ENCODE results near the gene GPR151. TPM values are rescaled to one million over a fixed set of nuclear protein-coding genes. Genes with fewer than 3 reads are reported as not detected.
"Not testable (repeated sequence)": the region's sequence is repeated elsewhere in the genome, so short reads cannot be mapped to it uniquely, and the experiment has no call there.

Gene GPR151
- total RNA-seq = not detected

- H3K4me1 Mint-ChIP-seq = peaks cover 1% of the 10 kb centered on the region
- no peak for DNase-seq
- H3K27me3 Mint-ChIP-seq = no peaks in the 10 kb centered on the region
- H3K27ac Mint-ChIP-seq = no peak within 1 kb of the TSS
- peaks cover 4% of the 10 kb centered on the region for H3K36me3 Mint-ChIP-seq
- no peaks in the 10 kb centered on the region for H3K9me3 Mint-ChIP-seq
- H3K4me3 Mint-ChIP-seq = no peak within 1 kb of the TSS
Observed at GRCh38 chr5:146516151-146516475, at the start of gene GPR151. Gene GPR151, minus strand, starts transcription at chr5:146516190. Its CDS starts 77 bp downstream, at chr5:146516113.

GRCh38 chr5:146564007-146564762 lies 48.2 kb upstream of the GPR151 start:
- no peak overlapping the region for H3K4me3 Mint-ChIP-seq
- H3K27me3 Mint-ChIP-seq = no peaks in the 10 kb centered on the region
- H3K27ac Mint-ChIP-seq = no peak overlapping the region
- no peaks in the 10 kb centered on the region for H3K9me3 Mint-ChIP-seq
- no peaks in the 10 kb centered on the region for H3K36me3 Mint-ChIP-seq
- H3K4me1 Mint-ChIP-seq = peaks cover 4% of the 10 kb centered on the region
- no peak for DNase-seq

- Mint-ChIP-seq H3K27ac (no peak overlapping the region), H3K4me3 (no peak overlapping the region), H3K9me3 (no peaks in the 10 kb centered on the region), H3K4me1 (peaks cover 4% of the 10 kb centered on the region), H3K27me3 (no peaks in the 10 kb centered on the region), H3K36me3 (no peaks in the 10 kb centered on the region)
- no peak for DNase-seq
Observed at GRCh38 chr5:146562461-146562860, 46.5 kb upstream of the GPR151 start.

GRCh38 chr5:146561711-146562110 lies 45.7 kb upstream of the GPR151 start:
- Mint-ChIP-seq H3K27me3 (no peaks in the 10 kb centered on the region), H3K36me3 (no peaks in the 10 kb centered on the region), H3K9me3 (no peaks in the 10 kb centered on the region), H3K4me3 (no peak overlapping the region), H3K4me1 (peaks cover 4% of the 10 kb centered on the region), H3K27ac (no peak overlapping the region)
- DNase-seq = no peak

GRCh38 chr5:146560205-146560812 lies 44.3 kb upstream of the GPR151 start:
- no peaks in the 10 kb centered on the region for H3K36me3 Mint-ChIP-seq
- H3K27me3 Mint-ChIP-seq = peaks cover 4% of the 10 kb centered on the region
- DNase-seq = no peak
- no peaks in the 10 kb centered on the region for H3K9me3 Mint-ChIP-seq
- H3K4me1 Mint-ChIP-seq = no peaks in the 10 kb centered on the region
- no peak overlapping the region for H3K27ac Mint-ChIP-seq
- no peak overlapping the region for H3K4me3 Mint-ChIP-seq

GRCh38 chr5:146556884-146557283 lies 40.9 kb upstream of the GPR151 start:
- H3K27me3 Mint-ChIP-seq, DNase-seq, H3K27ac Mint-ChIP-seq, H3K36me3 Mint-ChIP-seq, H3K4me1 Mint-ChIP-seq, H3K4me3 Mint-ChIP-seq, H3K9me3 Mint-ChIP-seq: not testable (repeated sequence)

- H3K4me1 Mint-ChIP-seq = no peaks in the 10 kb centered on the region
- H3K27me3 Mint-ChIP-seq = peaks cover 4% of the 10 kb centered on the region
- no peak overlapping the region for H3K27ac Mint-ChIP-seq
- H3K4me3 Mint-ChIP-seq = no peak overlapping the region
- DNase-seq = no peak
- no peaks in the 10 kb centered on the region for H3K36me3 Mint-ChIP-seq
- H3K9me3 Mint-ChIP-seq = no peaks in the 10 kb centered on the region
Observed at GRCh38 chr5:146553446-146553845, 37.5 kb upstream of the GPR151 start.

- H3K9me3 Mint-ChIP-seq = no peaks in the 10 kb centered on the region
- H3K27me3 Mint-ChIP-seq = peaks cover 5% of the 10 kb centered on the region
- H3K4me1 Mint-ChIP-seq = no peaks in the 10 kb centered on the region
- H3K4me3 Mint-ChIP-seq = no peak overlapping the region
- DNase-seq = no peak
- no peak overlapping the region for H3K27ac Mint-ChIP-seq
- H3K36me3 Mint-ChIP-seq = no peaks in the 10 kb centered on the region
Observed at GRCh38 chr5:146549615-146550014, 33.6 kb upstream of the GPR151 start.

- DNase-seq = no peak
- Mint-ChIP-seq H3K4me1 (no peaks in the 10 kb centered on the region), H3K9me3 (no peaks in the 10 kb centered on the region), H3K27ac (no peak overlapping the region), H3K4me3 (no peak overlapping the region), H3K27me3 (peaks cover 5% of the 10 kb centered on the region), H3K36me3 (no peaks in the 10 kb centered on the region)
Observed at GRCh38 chr5:146548781-146549449, 32.9 kb upstream of the GPR151 start.

GRCh38 chr5:146544232-146544631 lies 28.2 kb upstream of the GPR151 start:
- DNase-seq = no peak
- no peak overlapping the region for H3K4me3 Mint-ChIP-seq
- no peak overlapping the region for H3K27ac Mint-ChIP-seq
- no peaks in the 10 kb centered on the region for H3K9me3 Mint-ChIP-seq
- no peaks in the 10 kb centered on the region for H3K36me3 Mint-ChIP-seq
- H3K27me3 Mint-ChIP-seq = peaks cover 5% of the 10 kb centered on the region
- H3K4me1 Mint-ChIP-seq = no peaks in the 10 kb centered on the region

- Mint-ChIP-seq H3K27me3 (no peaks in the 10 kb centered on the region), H3K9me3 (no peaks in the 10 kb centered on the region), H3K4me1 (no peaks in the 10 kb centered on the region), H3K36me3 (no peaks in the 10 kb centered on the region), H3K4me3 (no peak overlapping the region), H3K27ac (no peak overlapping the region)
- peak; percentile 68 for DNase-seq
Observed at GRCh38 chr5:146541958-146542849, 26.2 kb upstream of the GPR151 start.

GRCh38 chr5:146540414-146540813 lies 24.4 kb upstream of the GPR151 start:
- DNase-seq = no peak
- H3K36me3 Mint-ChIP-seq = no peaks in the 10 kb centered on the region
- no peak overlapping the region for H3K27ac Mint-ChIP-seq
- H3K27me3 Mint-ChIP-seq = no peaks in the 10 kb centered on the region
- no peaks in the 10 kb centered on the region for H3K4me1 Mint-ChIP-seq
- H3K4me3 Mint-ChIP-seq = no peak overlapping the region
- H3K9me3 Mint-ChIP-seq = no peaks in the 10 kb centered on the region

GRCh38 chr5:146539973-146540372 lies 24.0 kb upstream of the GPR151 start:
- H3K36me3 Mint-ChIP-seq = no peaks in the 10 kb centered on the region
- no peaks in the 10 kb centered on the region for H3K9me3 Mint-ChIP-seq
- no peaks in the 10 kb centered on the region for H3K27me3 Mint-ChIP-seq
- DNase-seq = no peak
- no peak overlapping the region for H3K4me3 Mint-ChIP-seq
- no peak overlapping the region for H3K27ac Mint-ChIP-seq
- H3K4me1 Mint-ChIP-seq = no peaks in the 10 kb centered on the region

GRCh38 chr5:146538432-146538831 lies 22.4 kb upstream of the GPR151 start:
- Mint-ChIP-seq H3K9me3 (no peaks in the 10 kb centered on the region), H3K27ac (no peak overlapping the region), H3K27me3 (no peaks in the 10 kb centered on the region), H3K4me3 (no peak overlapping the region), H3K4me1 (peaks cover under 1% of the 10 kb centered on the region), H3K36me3 (no peaks in the 10 kb centered on the region)
- no peak for DNase-seq

- peaks cover 8% of the 10 kb centered on the region for H3K4me1 Mint-ChIP-seq
- H3K4me3 Mint-ChIP-seq = no peak overlapping the region
- H3K27ac Mint-ChIP-seq = no peak overlapping the region
- no peaks in the 10 kb centered on the region for H3K9me3 Mint-ChIP-seq
- no peaks in the 10 kb centered on the region for H3K36me3 Mint-ChIP-seq
- no peaks in the 10 kb centered on the region for H3K27me3 Mint-ChIP-seq
- DNase-seq = no peak
Observed at GRCh38 chr5:146533882-146534281, 17.9 kb upstream of the GPR151 start.

Data from activated naive CD8-positive, alpha-beta T cell treated with anti-CD3 and anti-CD28 coated beads for 36 hours (primary cell).